ENCODE results near the gene CGNL1.

Gene CGNL1

GRCh38 chr15:57386976-57387375 is 10.7 kb downstream of the CGNL1 start:
- TF ChIP-seq, protein P1, sequence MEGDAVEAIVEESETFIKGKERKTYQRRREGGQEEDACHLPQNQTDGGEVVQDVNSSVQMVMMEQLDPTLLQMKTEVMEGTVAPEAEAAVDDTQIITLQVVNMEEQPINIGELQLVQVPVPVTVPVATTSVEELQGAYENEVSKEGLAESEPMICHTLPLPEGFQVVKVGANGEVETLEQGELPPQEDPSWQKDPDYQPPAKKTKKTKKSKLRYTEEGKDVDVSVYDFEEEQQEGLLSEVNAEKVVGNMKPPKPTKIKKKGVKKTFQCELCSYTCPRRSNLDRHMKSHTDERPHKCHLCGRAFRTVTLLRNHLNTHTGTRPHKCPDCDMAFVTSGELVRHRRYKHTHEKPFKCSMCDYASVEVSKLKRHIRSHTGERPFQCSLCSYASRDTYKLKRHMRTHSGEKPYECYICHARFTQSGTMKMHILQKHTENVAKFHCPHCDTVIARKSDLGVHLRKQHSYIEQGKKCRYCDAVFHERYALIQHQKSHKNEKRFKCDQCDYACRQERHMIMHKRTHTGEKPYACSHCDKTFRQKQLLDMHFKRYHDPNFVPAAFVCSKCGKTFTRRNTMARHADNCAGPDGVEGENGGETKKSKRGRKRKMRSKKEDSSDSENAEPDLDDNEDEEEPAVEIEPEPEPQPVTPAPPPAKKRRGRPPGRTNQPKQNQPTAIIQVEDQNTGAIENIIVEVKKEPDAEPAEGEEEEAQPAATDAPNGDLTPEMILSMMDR (conservative IDR thresholded peaks at IDR 0.05; ENCODE audit: control insufficient read depth, insufficient read depth, low read depth, low read length) = no peak
- H3K4me3 ChIP-seq (ENCODE audit: control insufficient read depth, low read depth, low read length) = no peak overlapping the region
- DNase-seq (ENCODE audit: low read depth) = no peak

DNA sequence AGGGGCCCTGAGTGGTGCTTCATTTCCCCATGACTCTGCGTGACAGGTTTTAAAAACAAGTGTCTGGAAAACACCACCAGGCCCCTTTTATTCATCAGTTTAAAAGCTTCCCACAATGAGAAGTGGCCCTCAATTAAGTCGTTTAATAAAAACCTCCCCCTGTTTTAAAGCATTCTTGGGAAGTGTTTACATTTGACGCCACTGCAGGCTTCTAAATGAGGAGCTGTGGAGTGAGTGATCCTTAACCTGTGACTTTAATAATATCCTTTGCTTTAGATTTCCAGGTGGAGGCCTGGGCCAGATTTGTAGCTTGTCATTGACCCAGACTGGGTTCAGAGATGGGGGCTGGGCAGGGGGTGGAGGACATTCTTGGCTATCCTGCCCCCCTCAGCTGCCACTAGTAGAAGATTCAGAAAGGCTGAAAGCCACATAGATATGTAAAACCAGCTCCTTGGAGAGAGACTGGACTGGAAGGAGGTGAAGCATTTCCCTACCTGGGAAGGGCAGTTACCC is 11.3 kb downstream of the CGNL1 start:
- DNase-seq (ENCODE audit: low read depth) = no peak
- TF ChIP-seq, protein P1 (conservative IDR thresholded peaks at IDR 0.05; ENCODE audit: control insufficient read depth, insufficient read depth, low read depth, low read length) = no peak
- no peak overlapping the region for H3K4me3 ChIP-seq (ENCODE audit: control insufficient read depth, low read depth, low read length)

- TF ChIP-seq, protein P1 (conservative IDR thresholded peaks at IDR 0.05; ENCODE audit: control insufficient read depth, insufficient read depth, low read depth, low read length) = no peak
- H3K4me3 ChIP-seq (ENCODE audit: control insufficient read depth, low read depth, low read length) = no peak overlapping the region
Observed at GRCh38 chr15:57388464-57388863, 12.2 kb downstream of the CGNL1 start.

DNA sequence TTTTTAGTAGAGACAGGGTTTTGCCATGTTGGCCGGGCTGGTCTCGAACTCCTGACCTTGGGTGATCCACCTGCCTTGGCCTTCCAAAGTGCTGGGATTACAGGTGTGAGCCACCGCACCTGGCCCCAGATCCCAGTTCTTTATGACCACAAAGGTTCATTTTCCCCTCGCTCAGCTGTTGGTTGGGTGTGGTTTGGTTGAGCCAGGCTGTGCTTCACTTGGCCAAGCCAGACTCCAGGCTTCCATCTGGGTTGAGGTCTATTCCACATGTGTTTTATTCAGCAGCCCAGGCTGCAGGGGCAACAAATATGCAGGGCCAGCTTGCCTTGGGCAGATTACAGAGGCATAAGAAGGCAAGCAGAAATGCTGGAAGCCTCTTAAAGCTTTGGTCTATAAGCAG is 13.7 kb downstream of the CGNL1 start:
- TF ChIP-seq, protein P1 (conservative IDR thresholded peaks at IDR 0.05; ENCODE audit: control insufficient read depth, insufficient read depth, low read depth, low read length) = no peak
- no peak overlapping the region for H3K4me3 ChIP-seq (ENCODE audit: control insufficient read depth, low read depth, low read length)
- no peak for DNase-seq (ENCODE audit: low read depth)

More at GRCh38 chr15:57388464-57388863, 12.2 kb downstream of the CGNL1 start:
- no peak for DNase-seq (ENCODE audit: low read depth)

- TF ChIP-seq, protein P1 (conservative IDR thresholded peaks at IDR 0.05; ENCODE audit: control insufficient read depth, insufficient read depth, low read depth, low read length) = no peak
- H3K4me3 ChIP-seq (ENCODE audit: control insufficient read depth, low read depth, low read length) = no peak overlapping the region
- no peak for DNase-seq (ENCODE audit: low read depth)
Observed at GRCh38 chr15:57390583-57390982, 14.3 kb downstream of the CGNL1 start.

GRCh38 chr15:57391537-57391936 is 15.2 kb downstream of the CGNL1 start:
- TF ChIP-seq, protein P1 (conservative IDR thresholded peaks at IDR 0.05; ENCODE audit: control insufficient read depth, insufficient read depth, low read depth, low read length) = no peak
- DNase-seq (ENCODE audit: low read depth) = no peak

GRCh38 chr15:57393061-57393460 is 16.8 kb downstream of the CGNL1 start:
- H3K4me3 ChIP-seq (ENCODE audit: control insufficient read depth, low read depth, low read length) = no peak overlapping the region
- no peak for DNase-seq (ENCODE audit: low read depth)
- TF ChIP-seq, protein P1 (conservative IDR thresholded peaks at IDR 0.05; ENCODE audit: control insufficient read depth, insufficient read depth, low read depth, low read length) = no peak

More at GRCh38 chr15:57391537-57391936, 15.2 kb downstream of the CGNL1 start:
- H3K4me3 ChIP-seq (ENCODE audit: control insufficient read depth, low read depth, low read length) = no peak overlapping the region
